Measurements from ENCODE around the gene TBC1D22A.

DNA sequence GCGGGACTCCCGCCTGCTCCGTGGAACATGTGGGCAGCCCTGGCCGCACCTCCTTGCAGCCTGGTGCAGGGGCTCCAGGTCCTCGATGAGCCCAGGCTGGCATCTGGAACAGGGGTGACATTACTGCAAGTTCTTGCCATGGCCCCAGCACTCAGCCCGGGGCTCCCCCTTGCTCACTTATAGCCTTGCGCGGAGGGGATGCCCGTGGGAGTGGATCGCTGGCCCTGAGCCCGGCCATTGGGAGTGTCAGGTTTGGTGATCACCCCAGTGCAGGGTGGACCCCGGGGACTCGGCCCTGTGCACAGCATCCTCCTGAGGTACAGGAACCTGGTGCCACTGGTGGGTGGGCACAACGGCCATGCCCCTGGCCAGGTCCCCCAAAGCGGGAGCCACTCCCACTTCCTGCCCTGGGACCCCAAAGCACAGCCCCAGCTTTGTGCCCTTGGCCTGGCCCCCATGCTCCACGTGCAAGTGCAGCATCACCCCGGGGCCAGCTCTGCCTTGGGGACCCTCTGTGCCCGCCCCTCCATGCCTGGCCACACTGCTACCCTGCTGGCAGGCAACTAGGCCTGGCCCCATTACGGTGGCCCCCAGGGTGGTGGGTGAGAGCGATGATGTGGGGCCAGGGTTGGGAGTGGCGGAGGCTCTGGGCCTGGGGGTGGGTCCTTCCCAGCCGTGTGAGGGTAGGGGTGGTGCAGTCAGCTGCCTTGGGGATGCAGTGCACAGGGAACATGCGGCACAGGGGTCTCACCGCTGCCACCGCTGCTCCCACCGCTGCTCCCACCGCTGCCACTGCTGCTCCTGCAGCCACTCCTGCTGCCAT, 439.8 kb downstream of the TBC1D22A start:
- no peak for TF ChIP-seq POLR2A (IDR thresholded peaks at IDR 0.05)
- TF ChIP-seq, protein P1, sequence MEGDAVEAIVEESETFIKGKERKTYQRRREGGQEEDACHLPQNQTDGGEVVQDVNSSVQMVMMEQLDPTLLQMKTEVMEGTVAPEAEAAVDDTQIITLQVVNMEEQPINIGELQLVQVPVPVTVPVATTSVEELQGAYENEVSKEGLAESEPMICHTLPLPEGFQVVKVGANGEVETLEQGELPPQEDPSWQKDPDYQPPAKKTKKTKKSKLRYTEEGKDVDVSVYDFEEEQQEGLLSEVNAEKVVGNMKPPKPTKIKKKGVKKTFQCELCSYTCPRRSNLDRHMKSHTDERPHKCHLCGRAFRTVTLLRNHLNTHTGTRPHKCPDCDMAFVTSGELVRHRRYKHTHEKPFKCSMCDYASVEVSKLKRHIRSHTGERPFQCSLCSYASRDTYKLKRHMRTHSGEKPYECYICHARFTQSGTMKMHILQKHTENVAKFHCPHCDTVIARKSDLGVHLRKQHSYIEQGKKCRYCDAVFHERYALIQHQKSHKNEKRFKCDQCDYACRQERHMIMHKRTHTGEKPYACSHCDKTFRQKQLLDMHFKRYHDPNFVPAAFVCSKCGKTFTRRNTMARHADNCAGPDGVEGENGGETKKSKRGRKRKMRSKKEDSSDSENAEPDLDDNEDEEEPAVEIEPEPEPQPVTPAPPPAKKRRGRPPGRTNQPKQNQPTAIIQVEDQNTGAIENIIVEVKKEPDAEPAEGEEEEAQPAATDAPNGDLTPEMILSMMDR (IDR thresholded peaks at IDR 0.05): no peak
